PC-9 (cell line): ENCODE measurements around the gene BAIAP3. TPM values are rescaled to one million over a fixed set of nuclear protein-coding genes. Genes with fewer than 3 reads are reported as not detected.

Experiments used
- BruUV-seq: library from RNA; stranded (reverse); fragments of 400-500 nt; replicated peaks from 2 replicates; lab custom pipeline; 2021; lab: Mats Ljungman, UMichigan
- CTCF ChIA-PET: fragments of 300-600 bp; sonication (Branson Sonifier 250); formaldehyde crosslinking; loops from one replicate; lab custom pipeline; 2022; ENCODE audit warnings: antibody characterized with exemption; lab: Charles Lee
- POLR2A ChIA-PET: fragments of 300-600 bp; sonication (Branson Sonifier 250); formaldehyde crosslinking; loops from one replicate; lab custom pipeline; 2022; ENCODE audit warnings: antibody characterized with exemption; ENCODE audit not compliant: unreplicated experiment; lab: Charles Lee
- DNase-seq, 2 experiments: peaks; one replicate each; pipeline versions ENCODE4 v3.0.0 to v3.0.0-alpha.2; 2015 to 2022; ENCODE audit warnings: mixed read lengths in 1 of 2
- H2AFZ ChIP-seq: fragments of 200-600 bp; sonication (generic); 2 replicates; pipeline ENCODE4 v1.8.1; 2017; ENCODE audit warnings: antibody characterized with exemption
- H3F3A ChIP-seq: fragments of 200-600 bp; sonication (generic); 2 replicates; pipeline ENCODE4 v1.8.1; 2017; ENCODE audit warnings: antibody characterized with exemption, mild to moderate bottlenecking, low read depth; ENCODE audit not compliant: insufficient read depth
- H3K27ac ChIP-seq: fragments of 200-600 bp; sonication (generic); 2 replicates; pipeline ENCODE4 v1.6.1; 2016; ENCODE audit warnings: mixed run types
- H3K27me3 ChIP-seq: fragments of 200-600 bp; sonication (generic); 2 replicates; pipeline ENCODE4 v1.6.1; 2016; ENCODE audit warnings: low read depth, mixed run types; ENCODE audit not compliant: insufficient read depth
- H3K36me3 ChIP-seq: fragments of 200-600 bp; sonication (generic); 2 replicates; pipeline ENCODE4 v1.6.1; 2016; ENCODE audit warnings: low read depth, mixed run types
- H3K4me1 ChIP-seq: fragments of 200-600 bp; sonication (generic); replicated peaks from 2 replicates; pipeline ENCODE4 v1.6.1; 2016; ENCODE audit warnings: mixed run types; ENCODE audit not compliant: insufficient read depth
- H3K4me2 ChIP-seq: fragments of 200-600 bp; sonication (generic); 2 replicates; pipeline ENCODE4 v1.6.1; 2017; ENCODE audit warnings: mixed run types
- H3K4me3 ChIP-seq: fragments of 200-600 bp; sonication (generic); 2 replicates; pipeline ENCODE4 v1.6.1; 2016; ENCODE audit warnings: mixed run types
- H3K79me2 ChIP-seq: fragments of 200-600 bp; sonication (generic); 2 replicates; pipeline ENCODE4 v1.6.1; 2017; ENCODE audit warnings: low read depth, mixed run types
- H3K9me2 ChIP-seq: fragments of 200-600 bp; sonication (generic); 2 replicates; pipeline ENCODE4 v1.8.1; 2017; ENCODE audit warnings: mild to moderate bottlenecking; ENCODE audit not compliant: insufficient read depth
- H3K9me3 ChIP-seq: fragments of 200-600 bp; sonication (generic); 2 replicates; pipeline ENCODE4 v1.8.1; 2016; ENCODE audit warnings: low read depth; ENCODE audit not compliant: insufficient read depth
- H4K20me1 ChIP-seq: fragments of 200-600 bp; sonication (generic); 2 replicates; pipeline ENCODE4 v1.8.1; 2017; ENCODE audit not compliant: insufficient read depth
- EZH2 ChIP-seq: fragments of 200-600 bp; sonication (generic); IDR thresholded peaks from 2 replicates; pipeline ENCODE4 v1.8.0; 2017; ENCODE audit warnings: antibody characterized with exemption, low read depth
- intact Hi-C: fragments of 100-400 bp; cut with micrococcal nuclease; formaldehyde crosslinking; loops from one replicate; pipeline ENCODE4 v1.10.0; 2022; ENCODE audit not compliant: unreplicated experiment
- total RNA-seq: library from RNA; stranded (reverse); gene quantifications from 2 replicates; pipeline ENCODE4 v1.2.3, GENCODE V29; 2021
- TF ChIP-seq, protein P1 (sequence below): fragments of 200-600 bp; sonication (generic); conservative IDR thresholded peaks from 2 replicates; pipeline ENCODE4 v1.6.1; 2017; ENCODE audit warnings: mixed run types, antibody characterized with exemption, mild to moderate bottlenecking, moderate library complexity

BAIAP3 gene
- total RNA-seq, 1 experiment from 2014 or later = 35.0 TPM

DNA sequence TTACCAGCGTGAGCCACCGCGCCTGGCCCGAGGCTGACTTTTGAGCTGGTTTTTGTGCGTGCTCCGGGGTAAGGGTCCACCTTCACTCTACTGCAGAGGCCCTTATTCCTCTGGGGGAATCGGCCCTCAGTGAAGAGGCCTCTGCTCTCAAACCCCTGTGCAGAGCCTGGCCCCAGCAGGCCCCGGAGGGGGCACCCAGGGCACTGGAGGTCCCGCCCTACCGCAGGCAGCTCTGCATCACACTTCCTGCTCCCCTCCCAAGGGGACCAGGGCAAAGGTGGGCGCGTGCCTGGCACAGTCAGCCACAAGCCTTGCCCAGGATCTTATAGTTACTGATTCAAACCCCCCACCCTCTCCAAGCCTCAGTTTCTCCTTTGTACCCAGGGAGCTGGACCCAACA lies 27.6 kb upstream of the BAIAP3 start:
- Histone ChIP-seq H3F3A (peaks cover 30% of the 10 kb centered on the region), H3K4me2 (no peak overlapping the region), H3K9me3 (no peaks in the 10 kb centered on the region), H3K79me2 (peaks cover 10% of the 10 kb centered on the region), H3K27ac (0 out of 2 replicates have a peak overlapping the region, but pooled peaks have one; percentile 4), H4K20me1 (peaks cover 9% of the 10 kb centered on the region), H3K4me3 (no peak overlapping the region), H2AFZ (no peak overlapping the region), H3K36me3 (no peaks in the 10 kb centered on the region), H3K9me2 (no peaks in the 10 kb centered on the region), H3K4me1 (peaks cover 31% of the 10 kb centered on the region), H3K27me3 (no peaks in the 10 kb centered on the region)
- ChIA-PET POLR2A (interaction anchor here (0.7 kb wide), 1 partner anchor 705 kb away, joined by 5 read pairs; no protein-coding TSS in a partner anchor), CTCF (no interaction called here)
- no TSS peak for BruUV-seq
- intact Hi-C loops = loop anchor here (10.0 kb wide), 1 partner anchor 109 kb away; the partner anchor contains the start of gene UNKL
- TF ChIP-seq, protein P1, sequence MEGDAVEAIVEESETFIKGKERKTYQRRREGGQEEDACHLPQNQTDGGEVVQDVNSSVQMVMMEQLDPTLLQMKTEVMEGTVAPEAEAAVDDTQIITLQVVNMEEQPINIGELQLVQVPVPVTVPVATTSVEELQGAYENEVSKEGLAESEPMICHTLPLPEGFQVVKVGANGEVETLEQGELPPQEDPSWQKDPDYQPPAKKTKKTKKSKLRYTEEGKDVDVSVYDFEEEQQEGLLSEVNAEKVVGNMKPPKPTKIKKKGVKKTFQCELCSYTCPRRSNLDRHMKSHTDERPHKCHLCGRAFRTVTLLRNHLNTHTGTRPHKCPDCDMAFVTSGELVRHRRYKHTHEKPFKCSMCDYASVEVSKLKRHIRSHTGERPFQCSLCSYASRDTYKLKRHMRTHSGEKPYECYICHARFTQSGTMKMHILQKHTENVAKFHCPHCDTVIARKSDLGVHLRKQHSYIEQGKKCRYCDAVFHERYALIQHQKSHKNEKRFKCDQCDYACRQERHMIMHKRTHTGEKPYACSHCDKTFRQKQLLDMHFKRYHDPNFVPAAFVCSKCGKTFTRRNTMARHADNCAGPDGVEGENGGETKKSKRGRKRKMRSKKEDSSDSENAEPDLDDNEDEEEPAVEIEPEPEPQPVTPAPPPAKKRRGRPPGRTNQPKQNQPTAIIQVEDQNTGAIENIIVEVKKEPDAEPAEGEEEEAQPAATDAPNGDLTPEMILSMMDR = no peak
- no peak for TF ChIP-seq EZH2
- DNase-seq = no peak

DNA sequence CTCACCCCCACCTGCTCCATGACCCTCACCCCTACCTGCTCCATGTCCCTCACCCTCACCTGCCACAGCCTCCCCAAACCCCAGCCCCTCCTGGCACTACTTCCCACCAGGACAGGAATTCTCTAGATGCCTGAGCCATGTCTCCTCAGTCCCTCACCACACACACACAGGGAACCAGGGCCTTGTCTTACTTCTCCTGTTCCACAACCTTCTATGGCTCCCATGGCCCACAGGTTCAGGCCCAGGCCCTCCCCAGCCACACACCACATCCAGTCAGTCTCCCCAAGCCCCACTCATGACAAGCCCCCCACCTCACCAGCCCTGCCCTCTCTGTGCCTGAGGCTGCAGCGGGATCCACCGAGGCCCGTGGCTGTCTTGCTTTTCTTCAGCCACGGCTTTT lies 27.1 kb upstream of the BAIAP3 start:
- intact Hi-C loops = loop anchor here (10.0 kb wide), 1 partner anchor 108 kb away; the partner anchor contains the start of gene UNKL
- CTCF ChIA-PET = no interaction called here
- H2AFZ ChIP-seq = no peak overlapping the region

DNA sequence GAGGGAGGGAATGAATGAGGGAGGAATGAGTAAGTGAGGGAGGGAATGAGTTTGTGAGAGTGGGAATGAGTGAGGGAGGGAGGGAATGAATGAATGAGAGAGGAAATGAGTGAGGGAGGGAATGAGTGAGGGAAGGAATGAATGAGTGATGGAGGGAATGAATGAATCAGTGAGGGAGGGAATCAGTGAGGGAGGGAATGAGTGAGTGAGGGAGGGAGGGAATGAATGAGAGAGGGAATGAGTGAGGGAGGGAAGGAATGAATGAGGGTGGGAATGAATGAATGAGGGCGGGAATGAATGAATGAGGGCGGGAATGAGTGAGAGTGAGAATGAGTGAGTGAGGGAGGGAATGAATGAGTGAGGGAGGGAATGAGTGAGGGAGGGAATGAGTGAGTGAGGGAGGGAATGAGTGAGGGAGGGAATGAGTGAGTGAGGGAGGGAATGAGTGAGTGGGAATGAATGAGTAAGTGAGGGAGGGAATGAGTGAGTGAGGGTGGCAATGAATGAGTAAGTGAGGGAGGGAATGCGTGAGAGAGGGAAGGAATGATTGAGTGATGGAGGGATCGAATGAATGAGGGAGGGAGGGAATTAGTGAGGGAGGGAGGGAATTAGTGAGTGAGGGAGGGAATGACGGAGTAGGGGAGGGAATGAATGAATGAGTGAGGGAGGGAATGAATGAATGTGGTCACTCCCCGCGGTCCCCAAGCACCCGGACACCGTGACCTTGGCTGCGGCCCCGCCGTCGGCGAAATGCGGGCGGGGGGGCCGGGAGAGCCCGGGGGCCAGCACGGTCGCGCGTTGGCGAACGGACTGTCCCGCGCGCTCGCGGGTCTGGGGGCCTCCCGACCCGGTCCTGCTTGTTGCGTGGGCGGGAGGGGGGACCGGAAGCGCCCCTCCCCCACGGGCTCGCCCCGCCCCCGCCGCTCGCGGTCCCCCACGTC lies 25.1 kb upstream of the BAIAP3 start:
- DNase-seq = peak in 1 of 2 experiments; percentile 44
- Histone ChIP-seq H3K36me3 (no peaks in the 10 kb centered on the region), H3F3A (peaks cover 12% of the 10 kb centered on the region; the same call in 1 of the 2 replicates), H2AFZ (no peak overlapping the region), H3K4me3 (peak overlapping the region; percentile 54; the same call in 1 of the 2 replicates), H3K27me3 (no peaks in the 10 kb centered on the region), H3K9me2 (no peaks in the 10 kb centered on the region), H3K79me2 (peaks cover 35% of the 10 kb centered on the region), H3K27ac (no peak overlapping the region), H4K20me1 (peaks cover 34% of the 10 kb centered on the region), H3K9me3 (no peaks in the 10 kb centered on the region), H3K4me2 (peak overlapping the region; percentile 59), H3K4me1 (peaks cover 29% of the 10 kb centered on the region)
- TF ChIP-seq EZH2 = no peak
- TF ChIP-seq, protein P1 = no peak
- POLR2A ChIA-PET = interaction anchor here (0.5 to 0.7 kb wide), 2 partner anchors 24 to 474 kb away, joined by 3 to 4 read pairs; partner anchors contain the start of genes NUBP2 and SPSB3
- CTCF ChIA-PET = no interaction called here
- no TSS peak for BruUV-seq
- intact Hi-C loops = loop anchor here (10.0 kb wide), 1 partner anchor 106 kb away; the partner anchor contains the start of gene UNKL

More for the DNA sequence above, 27.1 kb upstream of the BAIAP3 start:
- Histone ChIP-seq H3K27ac (no peak overlapping the region), H4K20me1 (peaks cover 14% of the 10 kb centered on the region), H3K36me3 (no peaks in the 10 kb centered on the region), H3K4me1 (peaks cover 36% of the 10 kb centered on the region), H3F3A (peaks cover 30% of the 10 kb centered on the region), H3K27me3 (no peaks in the 10 kb centered on the region), H3K9me3 (no peaks in the 10 kb centered on the region), H3K9me2 (no peaks in the 10 kb centered on the region), H3K4me2 (no peak overlapping the region), H3K79me2 (peaks cover 15% of the 10 kb centered on the region), H3K4me3 (no peak overlapping the region)
- BruUV-seq = no TSS peak
- POLR2A ChIA-PET = no interaction called here
- TF ChIP-seq, protein P1 = no peak
- TF ChIP-seq EZH2 = no peak
- DNase-seq = no peak
